Suppressor macrophage treated with lipopolysaccharide for 4 hours (primary cell): ENCODE results near the gene NTN1.

Source experiments
- DNase-seq: peaks from one replicate; pipeline ENCODE4 v3.0.0-alpha.2; 2020

The NTN1 gene

DNA sequence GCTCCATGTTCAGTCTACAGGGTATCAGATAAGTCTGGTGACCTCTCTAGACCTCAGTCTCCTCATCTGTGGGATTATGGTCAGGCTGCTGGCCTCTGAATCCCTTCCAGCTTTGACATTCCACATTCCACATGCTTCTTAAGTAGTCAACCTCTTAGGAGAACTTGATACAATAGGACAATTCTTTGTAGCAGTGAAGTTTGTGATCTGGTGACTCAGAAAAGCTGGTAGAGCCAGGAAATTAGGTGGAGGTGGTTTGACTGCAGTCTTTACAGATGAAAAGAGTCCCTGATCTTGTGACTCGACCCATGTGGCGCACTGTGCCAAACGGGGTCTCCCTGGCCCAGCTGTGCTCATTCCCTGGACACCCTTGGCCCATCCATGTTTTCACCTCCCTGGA is 147.8 kb downstream of the NTN1 start:
- DNase-seq, result no peak

DNA sequence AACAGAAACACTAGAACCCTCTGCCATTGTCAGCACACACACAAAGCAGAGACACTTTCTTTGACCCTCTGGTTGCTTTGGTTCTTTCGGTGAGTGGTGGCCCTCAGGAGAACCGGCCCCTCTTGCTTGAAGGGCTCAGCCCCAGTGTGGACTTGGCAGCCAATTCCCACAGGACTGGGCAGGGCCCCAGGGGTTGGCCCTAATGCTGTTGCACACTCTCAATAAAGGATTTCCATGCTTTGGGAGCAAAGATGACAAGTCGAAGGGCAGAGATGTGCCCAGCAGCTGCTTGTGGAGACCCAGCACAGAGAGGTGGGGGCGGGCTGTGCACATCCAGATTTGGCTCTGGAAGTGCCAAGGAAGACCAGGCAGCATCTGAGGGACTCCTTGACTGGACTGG is 149.0 kb downstream of the NTN1 start:
- no peak for DNase-seq

DNA sequence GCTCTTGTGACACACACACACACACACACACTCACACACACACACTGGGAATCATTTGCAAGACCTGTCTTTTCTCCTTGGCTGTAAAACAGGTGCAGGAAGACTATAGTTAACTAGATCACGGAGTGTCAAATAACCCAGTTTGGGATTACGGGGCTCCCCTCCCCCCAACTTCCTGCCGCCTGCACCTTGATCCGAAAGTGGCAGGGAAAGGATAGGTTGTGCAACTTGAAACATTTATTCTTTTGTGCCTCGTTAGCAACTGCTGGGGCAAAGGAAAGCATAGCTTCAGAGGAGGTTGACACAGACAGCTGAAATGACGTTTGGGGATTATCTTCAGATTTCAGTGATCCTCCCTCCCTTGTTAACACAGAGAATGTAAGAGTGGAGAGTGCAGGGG is 149.5 kb downstream of the NTN1 start:
- DNase-seq, result no peak

DNA sequence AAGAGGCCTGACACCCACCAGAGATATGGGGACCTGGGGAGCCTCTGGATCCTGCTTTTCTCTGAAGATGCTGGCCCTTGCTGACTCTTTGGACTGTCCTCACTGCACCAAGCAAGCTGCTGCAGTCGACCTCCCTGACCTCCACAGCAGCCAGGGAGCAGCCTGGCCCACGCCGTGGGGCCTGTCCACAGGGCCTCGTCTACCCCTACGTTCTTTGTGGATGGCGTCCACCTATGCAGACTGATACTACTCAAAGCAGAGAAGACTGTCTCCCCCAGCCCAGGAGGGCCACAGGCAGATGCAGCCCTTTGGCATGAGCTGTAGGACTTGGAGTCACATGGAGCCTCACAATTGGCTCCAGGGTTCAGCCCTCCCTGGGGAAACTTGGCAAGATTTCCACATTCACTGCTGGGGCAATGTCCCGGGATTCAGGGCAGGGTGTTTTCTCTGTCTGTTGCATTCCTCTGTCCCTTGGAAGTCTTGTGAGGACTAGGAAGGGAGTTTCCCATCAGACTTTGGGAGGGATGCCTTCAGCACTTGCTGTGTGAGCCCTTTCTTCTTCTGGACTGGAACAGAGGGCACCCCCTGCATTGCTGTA is 152.2 kb downstream of the NTN1 start:
- DNase-seq, result no peak

DNA sequence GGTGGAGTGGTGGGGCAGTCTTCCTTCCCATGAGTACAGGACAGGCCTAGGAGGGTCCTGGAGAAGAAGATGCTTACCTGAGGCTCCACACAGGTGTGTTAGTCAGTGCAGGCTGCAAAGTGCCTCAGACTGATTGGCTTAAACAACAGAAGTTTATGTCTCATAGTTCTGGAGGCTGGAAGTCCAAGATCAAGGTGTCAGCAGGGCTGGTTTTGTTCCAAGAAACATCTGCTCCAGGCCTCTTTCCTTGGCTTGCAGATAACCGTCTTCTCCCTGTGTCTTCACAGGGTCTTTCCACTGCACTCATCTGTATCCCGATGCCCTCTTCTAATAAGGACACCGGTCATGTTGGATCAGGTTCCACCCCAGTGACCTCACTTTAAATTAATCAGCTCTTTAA is 153.0 kb downstream of the NTN1 start:
- no peak for DNase-seq

DNA sequence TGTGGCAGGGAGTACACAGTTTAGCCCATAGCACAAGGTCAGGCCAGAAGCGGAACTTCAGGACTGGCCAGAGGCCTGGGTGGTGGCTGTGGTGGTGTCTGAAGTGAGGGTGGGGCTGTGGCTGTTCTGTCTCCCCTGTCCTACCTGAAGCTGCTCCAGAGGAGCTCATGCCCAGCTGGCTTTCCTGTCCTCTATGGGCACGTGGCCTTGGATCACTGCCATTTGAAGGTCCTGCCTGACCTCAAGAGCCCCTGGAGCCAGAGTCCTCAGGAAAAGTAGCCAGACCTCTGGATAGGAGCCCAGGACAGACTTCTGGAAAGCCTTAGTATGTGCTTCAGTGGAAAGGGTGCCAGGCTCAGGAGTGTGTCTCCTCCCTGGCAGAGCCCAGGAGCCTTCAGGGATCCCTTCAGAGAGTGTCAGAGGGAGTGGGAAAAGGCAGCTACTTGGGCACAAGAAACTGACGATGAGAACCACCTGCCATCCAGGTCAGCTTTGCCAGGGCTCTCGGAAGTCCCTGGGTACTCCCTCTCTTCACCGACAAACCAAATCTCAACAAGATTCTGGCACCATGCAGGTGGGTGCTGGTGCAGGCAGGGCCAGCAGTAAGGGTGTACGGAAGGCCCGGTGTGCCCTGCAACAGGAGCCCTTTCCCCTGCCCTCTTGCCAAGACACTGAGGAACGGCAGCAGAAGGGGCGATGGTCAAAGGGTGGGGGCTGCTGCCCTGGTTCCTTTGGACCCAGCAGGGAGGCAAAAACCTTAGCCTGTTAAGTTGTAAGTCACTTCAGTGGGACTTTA is 153.7 kb downstream of the NTN1 start:
- DNase-seq, result no peak

DNA sequence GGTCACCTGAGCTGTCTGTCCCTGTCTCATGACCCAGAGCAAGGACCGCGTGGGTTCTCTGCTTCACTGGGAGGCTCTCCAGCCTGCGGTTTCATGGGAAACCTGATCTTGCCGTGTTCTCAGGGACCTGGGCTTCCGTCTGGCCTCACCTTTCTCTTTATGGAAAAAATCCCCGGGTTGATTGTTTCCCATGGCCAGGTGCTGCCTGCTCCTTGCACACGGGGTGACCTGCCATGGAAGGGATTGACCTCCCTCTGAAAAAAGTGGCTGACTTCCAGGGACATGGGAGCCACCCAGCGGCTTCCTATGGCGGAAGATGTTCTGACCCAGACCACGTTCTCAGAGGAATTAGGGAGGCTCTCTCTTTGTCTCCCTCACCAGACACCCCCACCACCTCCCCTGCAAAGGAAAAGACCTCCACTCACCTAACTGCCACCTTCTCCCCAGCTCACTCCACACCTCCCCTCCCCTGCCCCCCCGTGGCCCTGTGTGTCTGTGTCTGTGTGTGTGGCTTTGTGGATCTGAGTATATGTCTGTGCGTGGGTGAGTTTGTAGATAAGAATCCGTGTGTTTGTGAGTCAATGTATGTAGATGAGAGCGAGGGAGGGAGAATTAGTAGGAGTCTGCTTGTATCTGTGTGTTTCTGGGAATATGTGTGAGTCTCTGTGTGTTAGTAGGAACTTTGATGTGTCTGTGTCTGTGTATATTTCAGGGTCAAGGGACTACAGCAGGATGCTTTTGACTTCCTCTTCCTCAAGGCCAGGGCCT is 154.6 kb downstream of the NTN1 start:
- no peak for DNase-seq

DNA sequence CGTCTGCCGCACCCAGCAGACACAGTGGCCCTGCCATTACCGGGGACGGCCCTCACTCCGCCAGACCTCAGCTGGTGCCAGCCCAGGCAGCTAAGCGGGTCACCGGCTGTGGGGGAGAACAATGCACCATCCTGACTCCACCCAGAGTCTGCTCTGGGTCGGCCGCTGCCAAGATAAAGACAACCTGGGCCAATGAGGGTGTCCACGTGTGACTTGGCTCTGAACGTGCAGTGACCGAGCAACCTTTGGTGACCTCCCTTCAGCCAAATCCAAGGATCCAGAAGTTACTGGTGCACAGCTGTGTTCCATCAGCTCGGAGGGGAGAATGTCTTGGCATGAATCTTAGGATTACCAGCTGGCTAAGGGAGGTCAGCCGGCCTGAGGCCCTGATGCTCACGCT is 155.9 kb downstream of the NTN1 start:
- no peak for DNase-seq

DNA sequence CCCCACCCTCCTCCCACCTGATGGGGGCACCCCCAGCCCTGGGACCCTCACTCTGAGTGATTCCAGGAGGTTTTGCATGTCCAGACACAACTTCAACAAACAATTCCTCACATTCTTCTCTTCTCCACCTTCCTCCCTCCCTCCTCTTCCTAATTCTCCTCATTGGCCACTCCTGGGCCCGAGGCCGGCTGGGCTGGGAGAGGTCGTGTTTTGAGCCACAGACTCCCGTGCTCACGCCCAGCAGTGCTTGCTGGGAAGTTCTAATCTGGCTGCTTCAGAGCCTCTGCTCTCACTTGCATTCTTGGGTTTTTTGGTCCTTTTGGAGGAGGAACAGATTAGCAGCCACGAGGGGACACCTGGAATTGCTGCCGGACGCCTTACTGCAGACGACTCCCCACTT is 157.0 kb downstream of the NTN1 start:
- DNase-seq, result no peak

DNA sequence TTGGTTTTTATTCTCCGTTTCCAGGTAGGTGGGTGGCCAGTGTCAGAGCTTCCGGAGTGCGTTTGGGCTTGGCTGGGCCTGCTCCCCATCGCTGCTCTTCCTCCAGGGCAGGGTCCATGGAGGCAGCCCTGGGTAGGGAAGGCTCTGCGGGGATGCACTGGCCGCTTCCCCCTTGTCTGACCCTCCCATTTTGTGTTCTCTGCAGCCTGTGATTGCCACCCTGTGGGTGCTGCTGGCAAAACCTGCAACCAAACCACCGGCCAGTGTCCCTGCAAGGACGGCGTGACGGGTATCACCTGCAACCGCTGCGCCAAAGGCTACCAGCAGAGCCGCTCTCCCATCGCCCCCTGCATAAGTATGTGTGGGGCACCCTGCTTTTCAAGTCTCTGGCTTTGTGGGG is 158.3 kb downstream of the NTN1 start:
- no peak for DNase-seq

DNA sequence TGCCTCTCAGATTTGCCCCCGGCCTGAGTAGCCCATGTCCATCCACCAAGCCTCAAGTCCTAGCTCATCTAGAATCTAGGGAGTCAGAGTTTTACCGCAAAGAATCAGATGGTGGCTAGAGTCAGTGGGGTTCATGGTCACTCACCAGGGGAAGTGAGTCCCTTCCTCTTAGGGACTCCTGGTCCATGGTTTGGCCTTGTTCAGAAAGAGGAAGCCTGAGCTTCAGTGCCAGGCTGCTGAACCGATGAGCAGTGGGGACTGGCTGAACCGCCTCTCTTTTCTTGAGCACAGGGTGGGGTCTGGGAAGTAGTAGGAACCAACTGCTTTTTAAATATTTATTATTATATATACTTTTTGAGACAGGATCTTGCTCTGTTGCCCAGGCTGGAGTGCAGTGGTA is 160.3 kb downstream of the NTN1 start:
- DNase-seq, result peak; percentile 6

DNA sequence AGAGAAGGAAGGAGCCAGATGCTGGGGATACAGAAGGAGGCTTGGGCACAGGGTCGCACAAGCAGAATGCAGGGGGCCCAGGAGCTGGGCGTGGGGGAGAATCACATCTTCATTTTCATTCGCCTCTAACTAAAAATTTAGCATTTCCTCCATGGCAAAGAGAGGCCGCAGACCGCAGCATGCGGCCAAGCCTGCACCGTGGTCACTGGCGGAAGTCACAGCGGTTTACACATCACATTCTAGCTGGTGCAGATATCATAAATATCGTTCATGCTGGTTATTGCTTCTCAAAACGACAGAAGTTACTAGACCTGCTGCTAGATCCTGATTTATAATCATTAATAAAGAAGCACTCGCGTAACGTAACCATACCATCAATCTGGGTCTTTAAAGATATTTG is 162.0 kb downstream of the NTN1 start:
- no peak for DNase-seq

DNA sequence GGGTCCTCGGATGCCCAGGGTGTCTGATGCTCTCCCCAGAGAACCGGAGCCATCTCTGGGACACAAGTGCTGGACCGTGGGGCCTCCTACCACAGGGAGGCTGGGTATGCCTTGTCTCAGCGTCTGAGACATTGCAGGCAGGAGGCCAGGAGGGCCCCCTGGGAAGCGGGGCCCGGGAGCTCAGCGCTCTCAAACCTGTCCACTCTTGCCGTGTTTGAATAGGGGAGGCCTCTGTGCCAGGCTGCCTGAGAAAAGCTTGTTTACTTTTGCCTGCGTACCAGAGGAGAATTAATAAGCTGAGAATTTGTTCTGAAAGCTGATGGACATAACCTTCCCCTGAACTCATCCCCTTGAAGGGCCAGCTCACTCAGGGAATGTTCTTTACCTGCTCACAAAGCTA is 163.8 kb downstream of the NTN1 start:
- no peak for DNase-seq

DNA sequence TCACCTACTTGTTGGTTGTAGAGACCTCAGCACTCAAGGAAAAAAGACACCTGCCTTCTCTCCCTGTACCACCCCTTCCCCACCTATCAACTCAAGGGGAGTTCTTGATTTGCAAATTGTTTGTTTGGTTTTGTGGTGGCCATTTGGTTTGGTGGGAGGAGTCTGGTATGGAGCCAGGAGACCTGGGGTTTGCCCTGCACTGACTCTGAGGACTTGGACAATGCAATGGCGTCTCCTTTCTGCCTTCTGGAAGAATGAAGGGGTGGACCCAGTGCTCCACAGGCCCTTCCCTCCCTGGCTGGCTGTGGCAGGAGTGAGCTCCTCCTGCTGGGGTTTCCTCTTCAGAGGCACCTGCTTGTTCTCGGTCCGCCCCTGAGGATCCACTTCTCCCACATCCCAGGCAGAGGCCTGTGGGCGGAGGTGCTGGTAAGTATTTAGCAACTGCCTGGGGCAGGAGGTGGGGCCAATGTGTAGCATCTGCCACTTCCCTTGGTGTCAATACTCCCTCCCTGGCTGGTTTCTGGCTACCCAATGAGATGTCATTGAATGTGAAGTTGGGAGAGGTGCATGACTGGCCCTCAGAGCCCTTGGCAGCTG is 164.5 kb downstream of the NTN1 start:
- no peak for DNase-seq

DNA sequence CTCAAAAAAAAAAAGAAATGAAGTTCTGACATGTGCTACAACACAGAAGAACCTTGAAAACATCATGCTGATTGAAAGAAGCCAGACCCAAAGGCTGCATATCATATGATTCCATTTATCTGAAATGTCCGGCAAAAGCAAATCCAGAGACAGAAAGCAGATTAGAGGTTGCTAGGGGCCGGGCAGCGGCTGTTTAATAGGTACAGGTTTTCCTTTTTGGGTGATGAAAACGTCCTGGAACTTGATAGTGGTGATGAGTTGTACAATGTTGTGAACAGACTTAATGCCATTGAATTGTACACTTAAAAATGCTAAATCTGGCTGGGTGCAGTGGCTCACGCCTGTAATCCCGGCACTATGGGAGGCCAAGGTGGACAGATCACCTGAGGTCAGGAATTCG is 166.5 kb downstream of the NTN1 start:
- no peak for DNase-seq

DNA sequence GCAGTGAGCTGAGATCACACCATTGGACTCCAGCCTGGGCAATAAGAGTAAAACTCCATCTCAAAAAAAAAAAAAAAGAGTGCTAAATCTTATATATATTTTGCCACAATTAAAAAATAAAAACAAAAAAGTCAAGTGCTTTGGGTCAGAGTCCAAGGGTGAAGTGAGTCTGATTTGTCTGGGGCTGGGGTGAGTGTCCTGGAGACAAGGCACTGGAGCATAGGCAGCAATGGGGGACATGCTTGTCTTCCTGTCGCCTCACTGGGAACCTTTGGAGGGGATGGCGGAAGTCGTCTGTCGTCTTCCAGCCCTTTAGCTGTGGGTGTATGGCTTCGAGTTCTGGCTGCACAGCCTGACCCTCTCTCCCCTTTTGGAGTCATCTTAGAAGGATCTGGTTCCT is 167.1 kb downstream of the NTN1 start:
- no peak for DNase-seq

DNA sequence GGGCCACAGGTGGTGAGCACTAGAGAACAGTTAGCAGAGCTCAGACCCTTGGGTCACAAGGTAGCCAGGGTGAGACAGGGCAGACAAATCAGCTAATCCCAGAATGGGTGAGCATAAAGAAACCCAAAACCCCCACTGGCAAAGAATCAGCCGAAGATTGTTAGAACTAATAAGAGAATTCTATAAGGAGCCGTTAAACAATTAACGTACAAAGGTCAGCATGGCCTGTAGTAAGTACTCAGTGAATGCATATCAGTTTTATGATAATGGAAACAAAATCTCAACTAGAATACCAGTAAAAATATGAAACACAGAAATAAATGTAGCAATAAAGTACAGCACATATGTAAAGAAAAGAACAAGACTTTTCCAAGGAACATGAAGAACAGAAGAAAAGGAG is 168.6 kb downstream of the NTN1 start:
- DNase-seq, result no peak

DNA sequence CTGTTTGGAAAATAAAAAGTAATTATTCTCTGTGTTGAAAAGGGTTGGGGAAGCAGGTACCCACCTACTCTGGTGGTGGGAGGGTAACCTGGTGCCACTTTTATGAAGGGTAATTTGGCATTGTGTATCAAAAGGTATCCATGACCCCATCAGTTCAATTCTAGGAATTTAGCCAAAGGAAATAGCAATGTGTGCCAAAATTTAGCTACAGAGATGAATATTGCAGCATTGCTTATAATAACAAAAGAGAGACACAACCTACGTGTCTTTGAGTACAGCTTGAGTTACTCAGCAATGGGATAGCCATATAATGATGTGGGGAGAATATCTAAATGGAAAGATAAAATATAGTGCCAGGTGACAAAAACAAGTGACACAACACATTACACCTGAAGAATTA is 170.7 kb downstream of the NTN1 start:
- no peak for DNase-seq

DNA sequence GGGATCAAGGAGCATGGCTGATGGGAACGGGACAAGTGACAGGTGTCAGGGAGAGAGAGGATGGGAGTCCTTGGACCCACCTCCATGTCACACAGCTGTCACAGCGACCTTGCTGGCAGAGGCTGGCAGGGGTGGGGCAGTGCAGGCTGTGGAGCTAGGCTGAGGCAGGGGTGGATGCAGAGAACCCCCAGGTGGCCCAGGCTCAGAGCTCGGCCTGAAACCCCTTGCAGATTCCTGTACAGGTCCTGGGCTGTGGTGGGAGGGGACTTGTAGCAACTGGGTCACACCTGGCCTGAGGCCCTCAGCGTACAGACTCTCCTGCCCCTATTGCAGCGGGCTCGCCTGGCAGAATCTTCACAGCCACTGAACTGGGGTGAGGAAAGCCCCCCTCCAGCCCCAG is 174.1 kb downstream of the NTN1 start:
- no peak for DNase-seq

DNA sequence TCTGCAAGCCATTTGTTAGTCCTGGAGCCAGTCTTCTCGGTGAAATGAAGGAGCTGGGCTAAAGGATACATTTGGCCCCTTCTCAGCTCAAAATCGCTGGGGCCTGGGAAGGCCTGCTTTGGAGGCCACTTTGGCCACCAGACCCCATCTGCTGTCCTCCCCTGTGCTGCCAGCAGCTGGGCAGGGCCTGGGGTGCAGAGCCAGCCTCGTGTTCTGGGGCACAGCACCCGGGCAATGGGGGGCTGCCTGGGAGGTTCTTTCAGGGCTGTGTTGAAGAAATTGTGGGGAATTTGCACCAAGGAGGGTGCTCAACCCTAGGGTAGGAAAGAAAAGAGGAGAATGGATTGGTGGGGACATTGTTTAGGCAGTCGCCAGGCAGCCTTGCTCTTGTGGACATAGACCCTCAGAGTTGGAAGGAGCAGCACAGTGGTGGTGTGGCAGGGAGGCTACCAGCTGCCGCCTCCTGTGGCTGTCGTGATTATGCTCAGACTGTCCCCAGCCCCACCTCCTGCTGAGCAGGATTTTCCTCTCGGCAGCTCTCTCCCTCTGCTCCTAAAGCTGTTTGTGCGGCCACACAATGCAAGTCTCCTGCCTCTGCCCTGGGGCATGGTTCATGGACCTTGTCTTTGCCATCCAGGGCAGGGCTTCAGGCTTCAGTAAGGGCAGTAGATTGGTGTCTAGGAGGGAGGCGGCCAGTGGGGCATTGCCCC is 174.8 kb downstream of the NTN1 start:
- DNase-seq, result no peak

DNA sequence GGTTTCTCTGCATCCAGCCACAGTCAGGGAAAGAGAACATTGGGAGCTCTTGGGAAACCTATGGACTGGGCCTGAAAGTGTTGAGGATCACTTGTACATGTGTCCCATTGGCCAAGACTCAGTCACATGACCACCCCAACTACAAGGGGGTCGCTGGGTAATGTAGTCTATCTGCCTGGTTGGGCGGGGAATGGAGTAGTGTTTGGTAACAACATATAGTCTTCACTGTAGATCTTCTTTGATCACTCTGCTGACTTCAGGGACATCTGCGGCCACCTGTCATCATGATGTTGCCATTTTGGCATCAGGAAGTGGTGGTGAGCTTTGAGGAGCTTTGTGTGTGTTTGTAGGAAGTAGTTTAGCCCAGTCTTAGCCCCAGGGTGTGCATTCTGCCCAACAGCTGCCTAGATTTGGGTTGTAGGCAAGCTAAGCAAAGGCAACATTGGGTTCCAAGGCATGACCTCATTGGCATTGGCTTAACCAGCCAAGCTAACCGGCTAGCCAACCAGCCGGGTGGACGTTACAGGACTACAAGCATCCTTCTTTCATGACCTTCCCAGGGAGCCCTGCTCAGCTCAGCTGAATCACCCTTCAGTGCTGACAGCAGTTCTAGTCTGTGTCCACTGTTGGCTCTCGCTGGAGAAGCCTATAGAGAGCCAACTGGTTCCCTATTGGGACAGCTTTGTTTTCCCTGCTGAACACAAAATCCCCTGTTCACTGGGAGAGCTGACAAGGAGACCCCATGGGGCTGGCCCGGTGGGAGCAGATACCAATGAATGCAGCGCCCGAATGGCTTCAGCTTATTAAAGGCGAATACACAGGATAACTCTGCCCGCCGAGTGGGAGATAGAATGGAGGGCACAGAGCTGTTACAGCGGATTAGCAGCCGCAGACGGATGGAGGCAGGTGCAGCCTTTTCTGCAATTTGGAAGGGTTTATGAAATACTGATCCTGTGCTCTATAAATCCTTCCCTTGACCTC is 178.6 kb downstream of the NTN1 start:
- no peak for DNase-seq
